Right cardiac atrium (tissue), 5 donors: ENCODE data around the gene HUWE1. TPM values are rescaled to one million over a fixed set of nuclear protein-coding genes. Genes with fewer than 3 reads are reported as not detected.

Source experiments
- ATAC-seq, 2 donors: fragments of 200-7000 bp; cut with Tn5 transposase; one replicate each; pipeline versions ENCODE4 v1.8.0 to v1.9.1; 2020; ENCODE audit warnings: moderate library complexity in 2 of 2, mild to moderate bottlenecking in 1 of 2
- DNase-seq, 3 donors: peaks; one replicate each; pipeline ENCODE4 v3.0.0-alpha.2; 2020
- H3K27ac ChIP-seq: one replicate; pipeline ENCODE4 v1.5.1; 2013; ENCODE audit warnings: mild to moderate bottlenecking, low read length, control low read depth, moderate library complexity
- H3K27me3 ChIP-seq: one replicate; pipeline ENCODE4 v1.6.1; 2013; ENCODE audit not compliant: control insufficient read depth, insufficient read depth
- H3K4me1 ChIP-seq: one replicate; pipeline ENCODE4 v1.6.1; 2013; ENCODE audit warnings: low read length; ENCODE audit not compliant: control insufficient read depth, insufficient read depth
- H3K4me3 ChIP-seq: one replicate; pipeline ENCODE4 v1.5.1; 2013; ENCODE audit warnings: low read length, control low read depth
- H3K9me3 ChIP-seq: one replicate; pipeline ENCODE4 v1.6.1; 2013; ENCODE audit warnings: low read length; ENCODE audit not compliant: control insufficient read depth
- WGBS: extraction: QIAGEN DNeasy Blood & Tissue Kit; methylation state at CpG from one replicate; pipeline ENCODE4 v1.1.7; 2013; 5-methylcytosine and 5-hydroxymethylcytosine counted together
- intact Hi-C, 4 donors: fragments of 100-400 bp; cut with DNase I; formaldehyde crosslinking; loops; one replicate each; pipeline versions ENCODE4 v1.11.0 to v1.14.0; 2022 to 2023
- polyA plus RNA-seq: library from polyadenylated mRNA; stranded (reverse); fragments of 200-250 nt; gene quantifications from one replicate; pipeline ENCODE4 v1.2.3, GENCODE V29; 2013
- total RNA-seq, 4 donors: library from RNA; stranded (reverse); fragmentation: NEBNext Ultra II Directional; extraction: Animal tissue kit (Norgen Biotek cat#: 25700); gene quantifications; one replicate each; pipeline ENCODE4 v1.2.1, GENCODE V29; 2021
- donor health status: healthy with polysubstance abuse.
- donor health status: DM: no; HTN: yes; CAD: no.
- donor health status: DM: no; HTN: no; CAD: no.
- donor health status: DM: no; HTN: yes; CAD: no; lungs with severe emphysema.
- donor health status: DM: yes; HTN: yes; CAD: no.

The HUWE1 gene
- total and polyA plus RNA-seq, 5 donors = 46.7 to 159 (median 117) TPM

DNA sequence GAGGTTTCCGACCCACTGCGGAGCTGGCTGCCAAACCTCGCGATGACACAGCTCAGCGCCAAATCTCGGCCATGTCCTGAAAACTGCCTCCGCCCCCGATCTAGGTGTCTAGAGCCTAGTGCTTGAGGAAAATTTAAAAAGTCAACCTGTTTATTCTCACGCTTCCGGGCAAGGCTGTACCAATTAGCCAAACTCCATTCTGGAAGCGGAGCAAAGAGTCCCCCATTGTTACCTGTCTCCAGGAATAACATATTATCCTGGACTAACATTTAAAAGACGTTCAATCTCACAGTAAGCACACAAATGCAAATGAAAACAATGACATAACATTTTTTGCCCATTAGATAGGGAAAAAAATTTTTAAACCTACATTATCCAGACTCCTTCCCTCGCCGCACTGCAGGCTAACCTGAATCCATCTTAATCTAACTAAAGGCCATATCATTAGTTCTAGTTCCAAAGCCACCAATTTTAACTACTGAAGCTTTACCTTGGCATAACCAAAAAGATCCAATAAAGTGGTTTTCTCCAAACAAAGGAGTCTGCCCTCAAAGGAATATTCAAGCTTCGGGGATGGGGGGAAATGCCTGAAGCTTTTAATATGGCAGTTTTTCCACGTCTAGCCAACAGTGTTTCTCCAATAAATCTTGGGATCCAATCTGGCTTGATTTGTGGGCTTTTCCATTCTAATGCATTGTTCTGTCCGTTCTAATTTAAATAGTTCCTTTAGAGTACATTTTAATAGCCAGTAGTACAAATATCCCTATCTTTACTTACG, 1.9 kb downstream of the HUWE1 start:
- Histone ChIP-seq H3K27me3 (no peaks in the 10 kb centered on the region), H3K9me3 (no peaks in the 10 kb centered on the region), H3K27ac (peak overlapping the region; percentile 81), H3K4me3 (peak overlapping the region; percentile 64), H3K4me1 (peaks cover 1% of the 10 kb centered on the region)
- DNase-seq (peak in 1 of 3 donors; percentile 95), ATAC-seq (no peak)
- 7% methylated on average over 18 of the region's 18 CpGs for WGBS
- intact Hi-C loops = no loop called here

DNA sequence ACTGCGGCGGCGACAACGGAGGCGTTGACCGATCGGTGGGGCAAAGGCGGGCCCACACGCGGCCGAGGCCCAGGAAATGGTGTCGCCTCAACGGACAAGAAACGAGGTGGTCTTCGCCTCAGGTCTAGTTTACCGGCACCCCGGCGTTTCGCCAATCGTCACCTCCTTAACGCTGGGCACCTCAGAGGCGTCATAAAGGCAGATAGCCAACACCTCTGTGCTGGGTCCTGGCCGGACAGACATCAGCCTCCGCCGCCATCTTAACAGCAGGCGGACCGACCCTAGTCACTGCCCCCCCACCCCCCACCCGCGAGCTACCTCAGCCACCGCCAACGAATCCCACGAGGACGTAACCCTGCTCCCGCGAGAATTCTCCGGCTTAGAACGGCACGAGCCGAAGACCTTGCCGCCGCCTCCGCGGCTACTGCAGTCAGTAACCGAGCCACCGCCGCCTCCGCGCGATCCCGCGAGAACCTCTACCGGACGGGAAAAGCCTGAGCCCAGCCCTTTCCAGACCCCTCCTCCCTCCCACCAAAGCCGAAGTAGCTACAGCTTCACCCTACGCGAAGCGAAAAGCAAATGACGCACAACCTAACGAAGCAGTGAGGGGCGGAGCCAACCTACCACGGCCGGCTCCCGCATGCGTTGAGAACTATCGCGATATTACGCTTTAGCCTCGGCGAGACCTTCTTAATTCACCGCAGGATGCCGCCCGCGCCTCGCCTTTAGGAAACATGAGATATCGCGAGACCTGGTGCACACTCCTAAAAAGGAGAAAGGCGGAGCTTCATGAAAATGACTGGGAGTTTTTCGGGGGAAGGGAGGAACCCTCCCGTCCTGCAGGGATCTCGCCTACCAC, 2.7 kb downstream of the HUWE1 start:
- H3K4me1 ChIP-seq = peaks cover 1% of the 10 kb centered on the region
- no peaks in the 10 kb centered on the region for H3K27me3 ChIP-seq
- no peaks in the 10 kb centered on the region for H3K9me3 ChIP-seq
- DNase-seq (peak; percentile 92 to 96 (median 95)), ATAC-seq (peak; percentile 92 to 93)
- intact Hi-C loops = no loop called here
- WGBS = under 1% methylated on average over 80 of the region's 80 CpGs
- H3K27ac ChIP-seq = peak overlapping the region; percentile 98
- H3K4me3 ChIP-seq = peak overlapping the region; percentile 88

DNA sequence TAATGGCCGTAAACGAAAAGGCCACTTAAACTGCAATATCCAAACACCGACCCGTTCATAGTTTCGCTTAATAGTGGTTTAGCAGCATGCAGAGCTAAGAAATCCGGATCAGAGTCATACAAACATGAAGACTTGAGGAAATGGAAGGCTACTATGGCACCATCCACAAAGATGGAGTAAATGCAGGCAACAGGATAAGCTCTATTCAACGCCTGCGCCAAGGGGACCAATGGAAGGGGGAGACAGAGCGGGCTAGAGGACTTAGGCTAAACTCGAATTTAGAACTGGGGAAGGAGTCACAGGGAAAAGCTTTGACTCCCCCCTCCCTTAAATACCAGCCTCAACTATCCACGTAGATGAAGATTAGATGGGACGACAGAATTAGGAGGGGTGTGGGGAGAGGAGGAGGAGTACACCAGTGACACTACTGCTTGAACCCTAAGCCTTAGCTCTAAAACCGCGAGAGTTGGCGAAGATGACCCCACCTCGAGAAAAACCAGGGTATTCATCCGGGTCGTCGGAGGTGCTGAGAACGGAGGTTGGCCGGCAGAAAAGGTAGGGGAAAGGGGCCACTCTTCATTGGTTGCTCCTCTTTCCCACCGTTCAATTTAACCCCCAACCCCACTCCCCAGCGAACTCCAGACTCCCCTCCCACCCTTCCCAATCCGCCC, 3.5 kb downstream of the HUWE1 start:
- H3K4me1 ChIP-seq = peaks cover 1% of the 10 kb centered on the region
- H3K27ac ChIP-seq = peak overlapping the region; percentile 98
- ATAC-seq (peak in 1 of 2 donors; percentile 6), DNase-seq (no peak)
- intact Hi-C loops = no loop called here
- no peaks in the 10 kb centered on the region for H3K27me3 ChIP-seq
- H3K4me3 ChIP-seq = peak overlapping the region; percentile 88
- no peaks in the 10 kb centered on the region for H3K9me3 ChIP-seq
- 2% methylated on average over 24 of the region's 24 CpGs for WGBS

DNA sequence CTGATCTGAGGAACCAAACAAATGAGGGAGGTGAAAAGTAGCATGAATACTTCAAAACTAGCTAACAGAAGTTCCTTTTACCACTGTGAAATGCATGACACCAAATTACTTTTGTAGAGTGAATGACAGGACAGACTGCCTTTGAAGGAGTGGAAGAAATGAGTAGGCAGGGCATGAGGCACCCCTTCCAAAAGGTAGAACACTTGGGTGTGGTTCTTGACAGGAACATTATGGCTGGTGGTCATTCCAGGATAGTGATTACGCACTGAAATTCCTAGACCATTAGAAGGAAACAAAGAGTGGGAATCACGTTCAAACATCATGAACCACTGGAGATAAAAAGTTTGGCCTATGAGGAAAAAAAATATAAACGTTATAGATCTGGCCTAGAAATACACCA, 4.9 kb downstream of the HUWE1 start:
- Histone ChIP-seq H3K4me3 (no peak overlapping the region), H3K9me3 (no peaks in the 10 kb centered on the region), H3K27me3 (no peaks in the 10 kb centered on the region), H3K27ac (no peak overlapping the region), H3K4me1 (peaks cover 1% of the 10 kb centered on the region)
- no peak for ATAC-seq
- WGBS = 49% methylated on average over 3 of the region's 3 CpGs
- DNase-seq = no peak
- intact Hi-C loops = no loop called here

DNA sequence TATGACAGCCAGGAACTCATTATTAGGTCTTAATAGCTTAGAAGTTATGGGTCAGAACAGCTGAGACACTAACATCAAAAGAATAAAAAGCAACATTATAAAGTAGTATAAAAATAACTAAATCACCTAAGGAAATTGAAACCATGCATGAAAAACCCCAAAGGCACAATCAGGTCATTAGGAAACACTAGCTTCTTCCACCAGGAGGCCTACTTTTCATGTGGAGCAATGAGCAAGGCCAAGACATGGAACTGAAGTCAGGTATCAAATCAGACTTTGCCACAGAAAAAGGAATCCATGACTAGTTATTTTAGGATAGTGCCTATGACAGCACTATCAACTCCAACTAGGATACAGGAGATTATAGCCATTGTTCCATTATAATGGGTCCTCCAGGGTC, 7.9 kb downstream of the HUWE1 start:
- Histone ChIP-seq H3K27me3 (no peaks in the 10 kb centered on the region), H3K27ac (no peak overlapping the region), H3K4me3 (no peak overlapping the region), H3K4me1 (peaks cover 1% of the 10 kb centered on the region), H3K9me3 (no peaks in the 10 kb centered on the region)
- intact Hi-C loops = no loop called here
- no peak for ATAC-seq
- no peak for DNase-seq

DNA sequence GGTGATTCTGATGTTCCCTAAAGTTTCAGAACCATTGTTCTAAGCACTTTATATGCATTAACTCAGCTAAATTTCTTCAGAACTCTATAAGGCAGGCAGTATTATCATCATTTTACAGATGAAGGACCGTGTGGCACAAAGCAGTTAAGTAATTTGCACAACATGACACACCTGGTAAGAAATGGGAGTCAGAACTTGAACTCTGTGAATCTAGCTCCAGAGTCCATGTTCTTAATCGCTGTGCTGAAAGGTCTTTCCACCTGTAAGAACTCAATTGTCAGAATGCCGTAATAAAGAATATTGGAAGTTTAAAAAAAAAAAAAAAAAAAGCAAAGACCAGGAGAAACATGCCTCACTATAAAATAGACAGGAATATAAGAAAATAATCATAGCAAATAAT, 9.2 kb downstream of the HUWE1 start:
- no peak for DNase-seq
- intact Hi-C loops = no loop called here
- ATAC-seq = no peak

DNA sequence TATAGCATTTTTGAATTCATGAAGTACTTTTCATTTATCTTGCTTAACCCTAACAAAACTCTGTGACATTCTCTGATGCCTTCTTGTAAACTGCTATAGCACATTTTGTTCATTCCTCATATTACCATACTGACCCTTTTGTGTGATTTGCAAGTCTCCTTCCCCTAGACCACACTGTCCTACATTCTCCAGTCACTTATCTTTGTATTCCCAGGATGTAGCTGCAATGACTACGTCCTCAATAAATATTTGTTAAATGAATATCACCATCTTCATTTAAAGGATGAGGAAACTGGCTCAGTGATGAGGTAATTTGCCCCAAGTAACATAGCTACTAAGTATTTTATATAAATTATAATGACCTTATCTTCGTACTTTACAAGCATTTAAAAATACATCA, 11.9 kb downstream of the HUWE1 start:
- DNase-seq = no peak
- H3K4me1 ChIP-seq = no peaks in the 10 kb centered on the region
- H3K27ac ChIP-seq = no peak overlapping the region
- no peak for ATAC-seq
- intact Hi-C loops = no loop called here
- no peaks in the 10 kb centered on the region for H3K9me3 ChIP-seq
- WGBS = 66% methylated on average over 2 of the region's 2 CpGs
- H3K4me3 ChIP-seq = no peak overlapping the region
- H3K27me3 ChIP-seq = no peaks in the 10 kb centered on the region

More for the DNA sequence above, 9.2 kb downstream of the HUWE1 start:
- no peak overlapping the region for H3K27ac ChIP-seq
- WGBS = 77% methylated on average over 3 of the region's 3 CpGs
- H3K4me3 ChIP-seq = no peak overlapping the region
- no peaks in the 10 kb centered on the region for H3K27me3 ChIP-seq
- no peaks in the 10 kb centered on the region for H3K4me1 ChIP-seq
- no peaks in the 10 kb centered on the region for H3K9me3 ChIP-seq

DNA sequence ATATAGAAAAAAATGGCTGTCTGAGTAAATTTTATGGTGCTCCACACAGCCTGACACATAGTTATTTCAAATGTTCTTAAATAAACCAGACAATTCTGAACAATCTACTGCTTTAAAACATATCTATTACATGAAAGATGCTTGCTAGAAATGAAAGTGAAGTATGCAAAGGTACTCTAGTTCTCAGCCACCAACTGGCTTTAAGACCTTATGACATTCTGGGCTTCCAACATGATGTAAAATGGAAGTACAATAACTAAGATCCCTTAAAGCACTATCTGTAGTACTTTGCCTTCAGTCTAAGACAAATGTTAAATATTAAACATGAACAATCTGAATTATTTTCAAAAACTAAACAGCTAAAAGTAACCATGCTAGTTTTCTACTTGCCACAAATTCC, 17.3 kb downstream of the HUWE1 start:
- no peaks in the 10 kb centered on the region for H3K27me3 ChIP-seq
- intact Hi-C loops = no loop called here
- H3K4me3 ChIP-seq = no peak overlapping the region
- no peaks in the 10 kb centered on the region for H3K9me3 ChIP-seq
- H3K4me1 ChIP-seq = no peaks in the 10 kb centered on the region
- ATAC-seq (no peak), DNase-seq (no peak)
- H3K27ac ChIP-seq = no peak overlapping the region

DNA sequence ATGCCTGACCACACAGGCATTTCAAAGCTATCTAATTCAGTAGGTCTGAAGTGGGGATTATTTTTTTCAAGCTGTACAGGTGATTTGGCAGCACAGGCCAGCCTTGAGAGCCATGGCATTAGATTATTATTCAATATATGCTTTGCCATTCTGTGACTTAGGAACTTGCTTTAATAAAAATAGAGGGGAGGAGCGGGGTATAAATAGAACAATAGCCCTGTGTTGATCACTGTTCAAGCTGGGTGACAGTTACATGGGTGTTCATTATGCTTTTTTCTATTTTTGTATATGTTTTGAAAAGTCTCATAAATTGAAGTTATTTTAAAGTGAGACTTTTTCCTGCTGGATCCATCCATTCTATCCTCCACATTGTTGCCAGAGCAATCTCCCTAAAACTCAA, 20.3 kb downstream of the HUWE1 start:
- Histone ChIP-seq H3K27ac (no peak overlapping the region), H3K4me1 (no peaks in the 10 kb centered on the region), H3K27me3 (no peaks in the 10 kb centered on the region), H3K4me3 (no peak overlapping the region), H3K9me3 (no peaks in the 10 kb centered on the region)
- 57% methylated on average over 1 of the region's 1 CpG for WGBS
- DNase-seq (no peak), ATAC-seq (no peak)
- intact Hi-C loops = no loop called here

DNA sequence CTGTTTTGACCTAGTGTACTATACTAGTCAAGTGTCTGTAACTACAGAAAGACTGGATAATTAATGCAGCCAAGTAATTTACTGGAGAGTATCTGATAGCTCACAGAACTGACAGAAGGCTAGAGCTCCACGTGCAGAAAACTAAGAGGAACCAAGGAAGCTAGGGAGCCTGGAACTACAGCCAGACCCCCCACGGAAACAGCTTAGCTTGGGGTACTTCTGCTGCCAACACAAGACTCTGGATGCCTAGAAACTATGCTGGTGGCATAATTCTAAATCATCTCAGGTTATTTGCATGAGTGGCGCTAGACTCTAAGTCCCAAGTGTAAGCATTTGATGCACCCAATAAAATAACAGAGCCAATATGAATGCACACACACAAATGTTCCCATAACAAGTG, 26.5 kb downstream of the HUWE1 start:
- DNase-seq (no peak), ATAC-seq (no peak)
- H3K27ac ChIP-seq = no peak overlapping the region
- intact Hi-C loops = no loop called here
- no peaks in the 10 kb centered on the region for H3K4me1 ChIP-seq
- H3K4me3 ChIP-seq = no peak overlapping the region
- H3K27me3 ChIP-seq = no peaks in the 10 kb centered on the region
- WGBS = 75% methylated on average over 3 of the region's 3 CpGs
- H3K9me3 ChIP-seq = no peaks in the 10 kb centered on the region

DNA sequence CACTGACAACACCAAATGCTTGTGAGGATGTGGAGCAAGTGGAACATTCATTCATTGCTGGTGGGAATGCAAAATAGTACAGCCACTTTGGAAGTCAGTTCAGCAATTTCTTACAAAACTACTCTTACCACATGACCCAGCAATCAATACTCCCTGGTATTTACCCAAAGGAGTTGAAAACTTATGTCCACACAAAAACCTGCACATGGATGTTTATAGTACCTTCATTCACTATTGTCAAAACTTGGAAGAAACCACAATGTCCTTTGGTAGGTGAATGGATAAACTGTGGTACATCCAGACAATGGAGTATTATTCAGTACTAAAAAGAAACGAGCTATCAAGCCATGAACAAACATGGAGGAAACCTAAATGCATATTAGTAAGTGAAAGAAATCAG, 27.5 kb downstream of the HUWE1 start:
- 93% methylated on average over 1 of the region's 1 CpG for WGBS
- Histone ChIP-seq H3K27me3 (no peaks in the 10 kb centered on the region), H3K4me3 (no peak overlapping the region), H3K9me3 (no peaks in the 10 kb centered on the region), H3K27ac (no peak overlapping the region), H3K4me1 (no peaks in the 10 kb centered on the region)
- DNase-seq (no peak), ATAC-seq (no peak)
- intact Hi-C loops = no loop called here
